Right lobe of liver (tissue), 6 donors: ENCODE measurements around the gene NUP210. TPM values are rescaled to one million over a fixed set of nuclear protein-coding genes. Genes with fewer than 3 reads are reported as not detected.

Experiments
- ATAC-seq, 4 donors: fragments of 200-7000 bp; cut with Tn5 transposase; one replicate each; pipeline ENCODE4 v1.9.1; 2020; ENCODE audit warnings: mild to moderate bottlenecking in 4 of 4, moderate library complexity in 4 of 4
- DNase-seq, 3 donors: peaks; one replicate each; pipeline ENCODE4 v3.0.0-alpha.2; 2020
- H3K27ac ChIP-seq, 3 donors: fragments of 200-600 bp; one replicate each; pipeline ENCODE4 v1.8.0; 2022
- H3K27me3 ChIP-seq, 2 donors: fragments of 200-600 bp; one replicate each; pipeline ENCODE4 v1.8.0; 2022
- H3K36me3 ChIP-seq, 4 donors: fragments of 200-600 bp; sonication (generic) in 1 of 4; one replicate each; pipeline versions ENCODE4 v1.5.1 to v1.8.0; 2017 to 2022; ENCODE audit warnings: control low read depth in 1 of 4
- H3K4me1 ChIP-seq, 4 donors: fragments of 200-600 bp; sonication (generic) in 1 of 4; one replicate each; pipeline versions ENCODE4 v1.5.1 to v1.8.0; 2017 to 2022; ENCODE audit warnings: control low read depth in 1 of 4
- H3K4me3 ChIP-seq, 3 donors: fragments of 200-600 bp; one replicate each; pipeline ENCODE4 v1.8.0; 2022
- H3K9me3 ChIP-seq, 4 donors: fragments of 200-600 bp; sonication (generic) in 1 of 4; one replicate each; pipeline versions ENCODE4 v1.5.1 to v1.8.0; 2017 to 2022; ENCODE audit warnings: control low read depth in 1 of 4
- POLR2A ChIP-seq: fragments of 450-650 bp; IDR thresholded peaks from one replicate; pipeline ENCODE4 v1.6.1; 2017; ENCODE audit warnings: antibody characterized with exemption, mild to moderate bottlenecking
- WGBS: methylation state at CpG from one replicate; pipeline ENCODE4 v1.1.6; 2018; ENCODE audit warnings: low coverage, low lambda C conversion rate; ENCODE audit not compliant: insufficient coverage; ENCODE audit errors: missing lambda C conversion rate; 5-methylcytosine and 5-hydroxymethylcytosine counted together
- intact Hi-C, 2 donors: fragments of 100-400 bp; cut with DNase I; formaldehyde crosslinking; loops; one replicate each; pipeline versions ENCODE4 v1.11.2 to v1.14.1; 2022
- total RNA-seq, 6 experiments: library from RNA; depleted of rRNA in 2 of 6; stranded (reverse); fragments of >200 nt in 2 of 6; fragmentation: NEBNext Ultra II Directional in 3 of 6; extraction: Animal tissue kit (Norgen Biotek cat#: 25700) in 3 of 6; gene quantifications; one replicate each; pipeline versions ENCODE4 v1.1.0 to v1.2.4, GENCODE V29; 2016 to 2023
- TF ChIP-seq, protein P1 (sequence below), 4 donors: fragments of 200-600 bp in 3 of 4; fragments of 450-650 bp in 1 of 4; IDR thresholded peaks; one replicate each; pipeline versions ENCODE4 v1.5.1 to v1.8.0; 2016 to 2022; ENCODE audit warnings: antibody characterized with exemption in 4 of 4, mild to moderate bottlenecking in 2 of 4
- donor health status: DM: no; HTN: yes; CAD: no.
- donor health status: DM: no; HTN: no; CAD: no.
- donor health status: DM: no; HTN: no; CAD: no.
- donor health status: DM: no; HTN: yes; CAD: no.
- donor health status: DM: no; HTN: yes; CAD: no.

The NUP210 gene
- total RNA-seq, 6 experiments from 2014 or later: 11.7 to 17.7 (median 15.6) TPM

DNA sequence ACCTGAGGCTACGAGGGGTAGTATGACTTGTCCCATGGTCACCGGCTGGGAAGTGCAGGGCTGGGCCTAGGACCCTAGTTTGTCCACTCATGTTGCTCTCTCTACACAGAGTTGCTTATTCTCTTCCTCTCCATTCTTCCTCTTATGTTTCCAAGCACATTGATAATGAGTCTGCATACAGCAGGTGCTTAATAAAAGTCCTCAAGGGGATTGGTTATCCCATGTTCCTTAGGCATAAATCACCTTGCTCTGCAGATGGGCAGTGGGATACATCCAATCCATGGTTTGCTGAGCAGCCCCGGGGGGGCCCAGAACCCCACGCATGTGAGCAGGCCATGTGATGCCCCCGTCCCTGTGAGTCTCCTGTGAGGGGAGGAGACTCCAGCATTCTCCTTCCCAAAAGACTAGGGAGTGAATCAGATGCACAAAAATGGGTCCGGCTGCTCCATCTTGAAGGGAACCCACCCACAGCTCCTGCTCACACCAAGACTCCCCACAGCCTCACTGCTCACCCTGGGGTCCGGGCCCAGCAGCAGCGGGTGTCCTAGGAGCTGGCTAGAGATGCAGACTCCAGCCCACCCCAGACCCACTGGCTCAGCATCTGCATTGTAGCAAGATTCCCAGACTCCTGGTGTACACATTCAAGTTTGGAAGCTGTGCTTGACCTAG is 139.9 kb downstream of the NUP210 start:
- Histone ChIP-seq H3K4me3 (no peak overlapping the region), H3K27ac (no peak overlapping the region), H3K36me3 (no peaks in the 10 kb centered on the region), H3K4me1 (peaks cover 0 to 28% (median 10%) of the 10 kb centered on the region in 4 donors), H3K9me3 (no peaks in the 10 kb centered on the region), H3K27me3 (no peaks in the 10 kb centered on the region)
- intact Hi-C loops: no loop called here
- no peak for TF ChIP-seq POLR2A
- TF ChIP-seq, protein P1, sequence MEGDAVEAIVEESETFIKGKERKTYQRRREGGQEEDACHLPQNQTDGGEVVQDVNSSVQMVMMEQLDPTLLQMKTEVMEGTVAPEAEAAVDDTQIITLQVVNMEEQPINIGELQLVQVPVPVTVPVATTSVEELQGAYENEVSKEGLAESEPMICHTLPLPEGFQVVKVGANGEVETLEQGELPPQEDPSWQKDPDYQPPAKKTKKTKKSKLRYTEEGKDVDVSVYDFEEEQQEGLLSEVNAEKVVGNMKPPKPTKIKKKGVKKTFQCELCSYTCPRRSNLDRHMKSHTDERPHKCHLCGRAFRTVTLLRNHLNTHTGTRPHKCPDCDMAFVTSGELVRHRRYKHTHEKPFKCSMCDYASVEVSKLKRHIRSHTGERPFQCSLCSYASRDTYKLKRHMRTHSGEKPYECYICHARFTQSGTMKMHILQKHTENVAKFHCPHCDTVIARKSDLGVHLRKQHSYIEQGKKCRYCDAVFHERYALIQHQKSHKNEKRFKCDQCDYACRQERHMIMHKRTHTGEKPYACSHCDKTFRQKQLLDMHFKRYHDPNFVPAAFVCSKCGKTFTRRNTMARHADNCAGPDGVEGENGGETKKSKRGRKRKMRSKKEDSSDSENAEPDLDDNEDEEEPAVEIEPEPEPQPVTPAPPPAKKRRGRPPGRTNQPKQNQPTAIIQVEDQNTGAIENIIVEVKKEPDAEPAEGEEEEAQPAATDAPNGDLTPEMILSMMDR (IDR thresholded peaks at IDR 0.05): no peak
- no peak for ATAC-seq
- DNase-seq: no peak
- WGBS: no CpG with 5 or more reads among the region's 8 CpGs

DNA sequence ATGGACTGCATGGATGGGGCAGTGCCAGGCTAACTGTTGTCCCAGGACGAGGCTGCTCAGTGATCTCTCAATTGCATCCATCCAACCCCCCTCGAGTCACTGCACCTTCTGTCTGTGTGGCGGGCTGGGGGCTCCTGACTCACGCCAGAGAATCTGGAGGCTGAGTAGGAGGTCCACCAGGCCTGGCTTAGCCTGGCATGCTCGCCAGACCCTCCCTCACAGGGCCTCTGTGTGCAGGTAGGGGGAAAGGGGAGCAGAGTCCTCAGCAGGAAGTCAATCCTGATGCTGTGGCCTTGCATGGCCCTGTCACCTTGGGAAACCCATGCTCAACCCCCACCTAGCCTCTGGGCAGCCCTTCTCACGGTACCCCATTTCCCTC is 140.6 kb downstream of the NUP210 start:
- H3K36me3 ChIP-seq: no peaks in the 10 kb centered on the region

DNA sequence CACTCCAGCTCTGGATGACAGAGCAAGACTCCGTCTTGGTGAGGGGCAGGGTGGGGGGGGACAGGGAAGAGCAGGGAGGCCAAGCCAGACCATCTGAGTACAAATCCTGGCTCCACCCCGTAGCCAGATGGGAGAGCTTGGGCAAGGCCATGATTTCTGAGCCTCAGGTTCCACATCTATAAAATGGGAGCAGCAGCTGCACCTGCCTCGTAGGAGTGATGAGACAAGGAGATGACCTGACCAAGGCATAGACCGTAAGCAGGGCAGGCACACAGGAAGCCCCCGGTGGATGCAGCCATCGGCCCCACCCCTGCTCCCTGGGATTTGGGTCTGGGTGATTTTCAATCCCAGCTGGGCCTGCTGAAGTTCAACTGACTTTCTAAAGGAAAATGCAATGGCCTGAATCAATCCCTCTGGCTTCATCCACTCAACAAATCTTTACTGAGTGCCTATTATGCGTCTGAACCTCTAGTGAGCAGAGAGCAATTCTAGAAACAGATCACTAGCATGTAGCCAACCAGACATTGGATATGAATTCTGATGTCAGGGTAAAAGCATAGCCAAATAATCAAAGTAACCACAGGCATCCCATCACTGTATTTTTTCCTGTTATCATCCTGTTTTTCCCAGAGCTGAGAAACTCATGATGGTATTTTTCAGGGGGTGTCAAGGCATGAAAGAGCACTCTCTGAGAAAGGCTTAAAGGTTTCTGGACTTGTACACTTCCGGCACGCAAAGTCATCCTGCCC is 141.2 kb downstream of the NUP210 start:
- 80% methylated on average over 1 of the region's 9 CpGs for WGBS
- no peak for ATAC-seq
- TF ChIP-seq POLR2A: no peak
- TF ChIP-seq, protein P1 (IDR thresholded peaks at IDR 0.05): no peak

More for the DNA sequence above, 140.6 kb downstream of the NUP210 start:
- WGBS: 40% methylated on average over 1 of the region's 6 CpGs
- H3K27ac ChIP-seq: no peak overlapping the region
- no peak overlapping the region for H3K4me3 ChIP-seq
- H3K9me3 ChIP-seq: no peaks in the 10 kb centered on the region
- intact Hi-C loops: no loop called here
- DNase-seq (no peak), ATAC-seq (no peak)
- no peak for TF ChIP-seq POLR2A
- TF ChIP-seq, protein P1 (IDR thresholded peaks at IDR 0.05): no peak
- H3K27me3 ChIP-seq: no peaks in the 10 kb centered on the region
- peaks cover 0 to 28% (median 10%) of the 10 kb centered on the region in 4 donors for H3K4me1 ChIP-seq

DNA sequence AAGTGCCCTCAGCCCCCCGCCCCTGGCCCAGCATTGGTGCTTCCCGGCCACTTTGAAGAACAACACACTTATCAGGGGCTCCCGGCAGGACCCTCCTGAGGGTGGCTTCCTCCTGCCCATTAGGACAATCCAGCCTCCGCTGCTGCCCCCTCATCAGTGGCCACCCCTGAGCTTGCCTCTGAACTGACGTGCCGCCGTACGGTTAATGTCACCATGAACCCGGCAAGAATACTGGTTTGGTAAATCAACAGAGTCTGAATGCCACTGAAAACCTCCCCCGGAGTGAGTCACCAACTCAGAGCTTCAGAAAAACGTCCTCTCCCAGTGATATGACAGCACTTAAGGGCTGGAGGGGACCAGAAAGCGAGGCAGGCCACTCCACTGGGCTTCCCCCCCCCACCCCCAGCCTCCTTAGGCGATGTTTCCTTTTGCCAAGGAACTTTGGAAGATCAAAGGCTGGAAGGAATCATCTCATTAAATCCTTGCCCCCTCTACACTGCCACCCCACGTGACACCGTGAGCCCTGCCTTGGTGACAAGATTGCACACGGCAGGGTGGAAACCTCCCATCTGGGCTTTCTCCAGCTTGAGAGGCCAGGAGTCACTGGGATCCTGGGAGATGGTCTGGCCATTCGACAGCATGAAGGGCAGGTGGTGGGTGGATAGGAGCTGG is 142.1 kb downstream of the NUP210 start:
- H3K27ac ChIP-seq: peak overlapping the region; percentile 19 to 80 (median 75)
- no peaks in the 10 kb centered on the region for H3K27me3 ChIP-seq
- intact Hi-C loops: no loop called here
- no peaks in the 10 kb centered on the region for H3K36me3 ChIP-seq
- TF ChIP-seq POLR2A: peak; percentile 49
- TF ChIP-seq, protein P1 (IDR thresholded peaks at IDR 0.05): no peak
- peaks cover 0 to 22% (median 10%) of the 10 kb centered on the region in 4 donors for H3K4me1 ChIP-seq
- 18% methylated on average over 7 of the region's 17 CpGs for WGBS
- H3K4me3 ChIP-seq: no peak overlapping the region
- DNase-seq (no peak), ATAC-seq (peak in 3 of 4 donors; percentile 3 to 58 (median 8))
- no peaks in the 10 kb centered on the region for H3K9me3 ChIP-seq

More for the DNA sequence above, 141.2 kb downstream of the NUP210 start:
- no peaks in the 10 kb centered on the region for H3K9me3 ChIP-seq
- no peaks in the 10 kb centered on the region for H3K36me3 ChIP-seq
- intact Hi-C loops: no loop called here
- H3K27me3 ChIP-seq: no peaks in the 10 kb centered on the region
- H3K4me3 ChIP-seq: no peak overlapping the region
- no peak for DNase-seq
- no peak overlapping the region for H3K27ac ChIP-seq
- peaks cover 0 to 28% (median 10%) of the 10 kb centered on the region in 4 donors for H3K4me1 ChIP-seq
